GM12878 (cell line): ENCODE measurements around the gene NAP1L5. TPM values are rescaled to one million over a fixed set of nuclear protein-coding genes. Genes with fewer than 3 reads are reported as not detected.

Experiments used
- ATAC-seq: fragments of 200-7000 bp; cut with Tn5 transposase; 3 replicates; pipeline ENCODE4 v1.9.1; 2020; ENCODE audit warnings: mild to moderate bottlenecking, moderate library complexity
- BruUV-seq: library from RNA; stranded (reverse); fragments of 400-500 nt; replicated peaks from 2 replicates; lab custom pipeline; 2021; lab: Mats Ljungman, UMichigan
- CTCF ChIA-PET: fragments of 300-600 bp; sonication (Branson Sonifier 250); formaldehyde crosslinking; extraction: SDS; loops from one replicate; lab custom pipeline; 2021; ENCODE audit warnings: inconsistent platforms; lab: Yijun Ruan, JAX
- POLR2A ChIA-PET: fragments of 350-600 bp; formaldehyde crosslinking; extraction: SDS; loops from one replicate; lab custom pipeline; 2021; ENCODE audit warnings: inconsistent platforms; lab: Charles Lee
- RAD21 ChIA-PET: fragments of 300-600 bp; sonication (Branson Sonifier 250); formaldehyde crosslinking; loops from one replicate; lab custom pipeline; 2023; ENCODE audit warnings: antibody characterized with exemption; ENCODE audit not compliant: unreplicated experiment; lab: Charles Lee
- SMC1A ChIA-PET: fragments of 300-600 bp; sonication (Branson Sonifier 250); formaldehyde crosslinking; loops from one replicate; lab custom pipeline; 2023; ENCODE audit not compliant: unreplicated experiment, uncharacterized antibody; lab: Charles Lee
- DNase-seq: peaks from one replicate; pipeline ENCODE4 v3.0.0-alpha.2; 2011; ENCODE audit warnings: low read depth, low spot score
- FAIRE-seq: peaks from 3 replicates; lab custom pipeline; 2011; peaks lifted over from hg19 to GRCh38; lab: Jason Lieb, UNC
- H2AFZ ChIP-seq: 2 replicates; pipeline ENCODE4 v1.6.0; 2011; ENCODE audit warnings: low read depth, low read length, control low read depth; ENCODE audit not compliant: control insufficient read depth
- H3K27ac ChIP-seq: 2 replicates; pipeline ENCODE4 v1.5.1; 2011; ENCODE audit warnings: control low read depth; ENCODE audit not compliant: control insufficient read depth, insufficient read depth
- H3K27me3 ChIP-seq, 2 experiments: replicated peaks in 1 of 2; 2 replicates each; pipeline versions ENCODE4 v1.6.0 to v1.6.1; 2011; ENCODE audit warnings: low read length in 1 of 2; ENCODE audit not compliant: control insufficient read depth in 2 of 2, insufficient read depth in 2 of 2
- H3K36me3 ChIP-seq, 2 experiments: 2 replicates each; pipeline ENCODE4 v1.5.1; 2011; ENCODE audit warnings: low read length in 1 of 2; ENCODE audit not compliant: control insufficient read depth in 2 of 2, insufficient read depth in 2 of 2
- H3K4me1 ChIP-seq: 2 replicates; pipeline ENCODE4 v1.6.1; 2011; ENCODE audit warnings: mild to moderate bottlenecking, low read length, moderate library complexity, mixed read lengths; ENCODE audit not compliant: control insufficient read depth, insufficient read depth
- H3K4me2 ChIP-seq: 2 replicates; pipeline ENCODE4 v1.6.0; 2011; ENCODE audit warnings: control low read depth; ENCODE audit not compliant: control insufficient read depth, insufficient read depth
- H3K4me3 ChIP-seq: fragments of 200-600 bp; sonication (generic); 2 replicates; pipeline ENCODE4 v1.5.1; 2016
- H3K79me2 ChIP-seq: 2 replicates; pipeline ENCODE4 v1.6.0; 2011; ENCODE audit warnings: low read length; ENCODE audit not compliant: control insufficient read depth, insufficient read depth
- H3K9ac ChIP-seq: 2 replicates; pipeline ENCODE4 v1.8.0; 2011; ENCODE audit warnings: low read length, control low read depth, mixed read lengths; ENCODE audit not compliant: control insufficient read depth, insufficient read depth
- H3K9me3 ChIP-seq: replicated peaks from 3 replicates; pipeline ENCODE4 v1.5.1; 2011; ENCODE audit warnings: mild to moderate bottlenecking, low read length; ENCODE audit not compliant: control insufficient read depth, insufficient read depth
- H4K20me1 ChIP-seq: 2 replicates; pipeline ENCODE4 v1.6.0; 2011; ENCODE audit not compliant: control insufficient read depth, insufficient read depth
- JUND ChIP-seq: IDR thresholded peaks from 2 replicates; pipeline ENCODE4 v1.6.1; 2012; ENCODE audit warnings: low read depth, mild to moderate bottlenecking, low read length, improper control_type of control experiment, moderate library complexity
- KDM1A ChIP-seq: fragments of 200-600 bp; sonication (generic); IDR thresholded peaks from 2 replicates; pipeline ENCODE4 v1.6.1; 2016; ENCODE audit warnings: borderline replicate concordance
- NFYA ChIP-seq: IDR thresholded peaks from 2 replicates; pipeline ENCODE4 v1.6.1; 2011; ENCODE audit warnings: low read depth, mild to moderate bottlenecking, low read length, improper control_type of control experiment, borderline replicate concordance
- NRF1 ChIP-seq: conservative IDR thresholded peaks from 2 replicates; pipeline ENCODE4 v1.6.1; 2011; ENCODE audit warnings: mild to moderate bottlenecking, low read depth, low read length, improper control_type of control experiment
- PBX3 ChIP-seq: IDR thresholded peaks from 2 replicates; pipeline ENCODE4 v1.6.1; 2011; ENCODE audit warnings: mild to moderate bottlenecking, low read depth, low read length, moderate library complexity; ENCODE audit not compliant: insufficient replicate concordance
- PRDM15 ChIP-seq: fragments of 450-650 bp; formaldehyde crosslinking; IDR thresholded peaks from 2 replicates; pipeline ENCODE4 v1.4.0; 2020; ENCODE audit warnings: mild to moderate bottlenecking, moderate library complexity
- RAD51 ChIP-seq: fragments of 450-650 bp; IDR thresholded peaks from 2 replicates; pipeline ENCODE4 v1.6.1; 2016; ENCODE audit warnings: moderate library complexity, mild to moderate bottlenecking, inconsistent platforms
- RFX5 ChIP-seq: IDR thresholded peaks from 2 replicates; pipeline ENCODE4 v1.6.1; 2011; ENCODE audit warnings: low read depth, low read length, improper control_type of control experiment
- SIX5 ChIP-seq: IDR thresholded peaks from 2 replicates; pipeline ENCODE4 v1.6.1; 2011; ENCODE audit warnings: mild to moderate bottlenecking, low read depth, low read length, moderate library complexity; ENCODE audit not compliant: severe bottlenecking
- SREBF2 ChIP-seq: IDR thresholded peaks from 2 replicates; pipeline ENCODE4 v1.6.1; 2012; ENCODE audit warnings: mild to moderate bottlenecking, low read length
- WRNIP1 ChIP-seq: IDR thresholded peaks from 2 replicates; pipeline ENCODE4 v1.6.1; 2011; ENCODE audit warnings: low read depth, low read length, improper control_type of control experiment, borderline replicate concordance
- ZNF217 ChIP-seq: fragments of 450-650 bp; IDR thresholded peaks from 2 replicates; pipeline ENCODE4 v1.6.1; 2017; ENCODE audit warnings: antibody characterized with exemption, mild to moderate bottlenecking
- WGBS: methylation state at CpG from one replicate; pipeline ENCODE4 v1.1.6; 2016; ENCODE audit warnings: low lambda C conversion rate; ENCODE audit not compliant: insufficient replicate concordance, insufficient coverage; ENCODE audit errors: missing lambda C conversion rate; 5-methylcytosine and 5-hydroxymethylcytosine counted together
- in situ Hi-C: fragments of 300-500 bp; cut with MboI; formaldehyde crosslinking; loops from 9 replicates; pipeline ENCODE4 v1.14.3; 2018; ENCODE audit warnings: mixed read lengths
- intact Hi-C: fragments of 100-400 bp; cut with micrococcal nuclease; formaldehyde crosslinking; loops from one replicate; pipeline ENCODE4 v1.14.2; 2022; ENCODE audit not compliant: unreplicated experiment
- polyA plus RNA-seq, 11 experiments: library from polyadenylated mRNA; depleted of rRNA in 4 of 11; unstranded in 6 of 11; stranded (reverse) in 5 of 11; fragments of >200 nt; fragmentation: Nextera tagmentation in 4 of 11; fragmentation: Illumina TruSeq in 1 of 11; extraction: Ambion mirVana in 4 of 11; extraction: Trizol in 1 of 11; gene quantifications; 1 replicate in 1 of 11; 2 replicates in 10 of 11; pipeline versions ENCODE4 v1.2.1 to v1.2.3, GENCODE V29; 2011 to 2016; ENCODE audit warnings: inconsistent platforms in 2 of 11, missing spikeins in 2 of 11, low read depth in 1 of 11
- total RNA-seq, 4 experiments: library from RNA; depleted of rRNA in 3 of 4; stranded (reverse); fragments of >200 nt in 3 of 4; fragmentation: Illumina TruSeq in 1 of 4; extraction: Trizol in 1 of 4; gene quantifications; 2 replicates each; pipeline versions ENCODE4 v1.2.1 to v1.2.3, GENCODE V29; 2013 to 2021
- TF ChIP-seq, protein P1 (sequence below): fragments of 450-650 bp; IDR thresholded peaks from 2 replicates; pipeline ENCODE4 v1.6.1; 2017; ENCODE audit warnings: antibody characterized with exemption, mild to moderate bottlenecking, moderate library complexity

The NAP1L5 gene
- total and polyA plus RNA-seq, 10 of the 15 experiments (the other 5 are each of a cell fraction or from before 2014, with no cell fraction given): 2.1 to 5.3 (median 3.7) TPM

DNA sequence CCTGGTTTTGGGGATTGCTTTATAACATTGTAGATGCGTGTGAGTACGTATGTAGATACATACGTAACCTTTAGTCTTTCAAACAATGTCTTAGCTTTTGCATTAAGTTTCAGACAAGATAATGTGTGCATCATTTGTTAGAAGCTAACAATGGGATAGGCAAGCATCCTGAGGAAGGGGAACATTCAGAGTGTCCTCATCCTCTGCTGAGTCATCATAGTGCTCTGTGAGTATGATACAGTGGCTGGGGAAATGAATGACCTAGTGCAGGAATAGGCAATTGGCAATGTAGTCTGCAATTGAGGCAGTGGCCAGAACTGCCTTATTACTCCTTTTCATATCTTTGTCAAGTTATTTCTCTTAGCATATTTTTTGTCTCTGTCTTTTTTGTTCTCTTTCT, 7.3 kb downstream of the NAP1L5 start:
- DNase-seq: no peak
- Histone ChIP-seq H3K79me2 (no peaks in the 10 kb centered on the region), H3K4me1 (no peaks in the 10 kb centered on the region), H3K9ac (no peak overlapping the region), H3K27me3 (no peaks in the 10 kb centered on the region), H3K9me3 (no peaks in the 10 kb centered on the region), H3K36me3 (no peaks in the 10 kb centered on the region), H2AFZ (no peak overlapping the region), H3K4me3 (no peak overlapping the region), H4K20me1 (no peaks in the 10 kb centered on the region), H3K4me2 (no peak overlapping the region), H3K27ac (no peak overlapping the region)
- FAIRE-seq: no peak
- ChIA-PET CTCF (interaction anchor here (0.8 to 2.6 kb wide), 3 partner anchors 17 to 498 kb away, joined by 3 to 8 read pairs (median 3); no protein-coding TSS in a partner anchor), SMC1A (interaction anchor here (0.6 to 1.3 kb wide), 2 partner anchors 14 to 46 kb away, joined by 3 read pairs; no protein-coding TSS in a partner anchor), POLR2A (no interaction called here), RAD21 (no interaction called here)
- intact Hi-C loops (no loop called here), in situ Hi-C loops (no loop called here)
- ATAC-seq: no peak
- 95% methylated on average over 3 of the region's 3 CpGs for WGBS
- no TSS peak for BruUV-seq
- TF ChIP-seq ZNF217 (no peak), KDM1A (no peak), SREBF2 (no peak), RFX5 (no peak), PRDM15 (CRISPR knock-in tag) (no peak), WRNIP1 (no peak), RAD51 (no peak), SIX5 (no peak), NRF1 (no peak), PBX3 (no peak), NFYA (no peak), JUND (no peak)
- TF ChIP-seq, protein P1, sequence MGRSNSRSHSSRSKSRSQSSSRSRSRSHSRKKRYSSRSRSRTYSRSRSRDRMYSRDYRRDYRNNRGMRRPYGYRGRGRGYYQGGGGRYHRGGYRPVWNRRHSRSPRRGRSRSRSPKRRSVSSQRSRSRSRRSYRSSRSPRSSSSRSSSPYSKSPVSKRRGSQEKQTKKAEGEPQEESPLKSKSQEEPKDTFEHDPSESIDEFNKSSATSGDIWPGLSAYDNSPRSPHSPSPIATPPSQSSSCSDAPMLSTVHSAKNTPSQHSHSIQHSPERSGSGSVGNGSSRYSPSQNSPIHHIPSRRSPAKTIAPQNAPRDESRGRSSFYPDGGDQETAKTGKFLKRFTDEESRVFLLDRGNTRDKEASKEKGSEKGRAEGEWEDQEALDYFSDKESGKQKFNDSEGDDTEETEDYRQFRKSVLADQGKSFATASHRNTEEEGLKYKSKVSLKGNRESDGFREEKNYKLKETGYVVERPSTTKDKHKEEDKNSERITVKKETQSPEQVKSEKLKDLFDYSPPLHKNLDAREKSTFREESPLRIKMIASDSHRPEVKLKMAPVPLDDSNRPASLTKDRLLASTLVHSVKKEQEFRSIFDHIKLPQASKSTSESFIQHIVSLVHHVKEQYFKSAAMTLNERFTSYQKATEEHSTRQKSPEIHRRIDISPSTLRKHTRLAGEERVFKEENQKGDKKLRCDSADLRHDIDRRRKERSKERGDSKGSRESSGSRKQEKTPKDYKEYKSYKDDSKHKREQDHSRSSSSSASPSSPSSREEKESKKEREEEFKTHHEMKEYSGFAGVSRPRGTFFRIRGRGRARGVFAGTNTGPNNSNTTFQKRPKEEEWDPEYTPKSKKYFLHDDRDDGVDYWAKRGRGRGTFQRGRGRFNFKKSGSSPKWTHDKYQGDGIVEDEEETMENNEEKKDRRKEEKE: no peak
